GM10266 (cell line): ENCODE measurements around the gene VWC2.

Source experiments
- DNase-seq: peaks from one replicate; pipeline ENCODE4 v3.0.0; 2012; ENCODE audit errors: extremely low spot score
- CTCF ChIP-seq: IDR thresholded peaks from 2 replicates; pipeline ENCODE4 v1.5.1; 2012; ENCODE audit warnings: mild to moderate bottlenecking, low read depth; ENCODE audit not compliant: control insufficient read depth, insufficient read depth; ENCODE audit errors: missing control alignments

Gene VWC2

GRCh38 chr7:49797987-49798660 is 24.7 kb downstream of the VWC2 start:
- DNase-seq: no peak
- no peak for TF ChIP-seq CTCF

- DNase-seq: no peak
- no peak for TF ChIP-seq CTCF
Observed at GRCh38 chr7:49800031-49800430, 26.6 kb downstream of the VWC2 start.

- no peak for TF ChIP-seq CTCF
- DNase-seq: no peak
Observed at GRCh38 chr7:49802600-49802999, 29.2 kb downstream of the VWC2 start.

- DNase-seq: no peak
- no peak for TF ChIP-seq CTCF
Observed at GRCh38 chr7:49803812-49804211, 30.4 kb downstream of the VWC2 start.

GRCh38 chr7:49805371-49806007 is 32.1 kb downstream of the VWC2 start:
- no peak for DNase-seq
- TF ChIP-seq CTCF: no peak

- no peak for TF ChIP-seq CTCF
- no peak for DNase-seq
Observed at GRCh38 chr7:49812534-49812933, 39.1 kb downstream of the VWC2 start.

- no peak for TF ChIP-seq CTCF
- DNase-seq: no peak
Observed at GRCh38 chr7:49817279-49817678, 43.8 kb downstream of the VWC2 start.
